NCI-H524 (cell line): ENCODE measurements around the gene FGF14.

ENCODE experiments used
- DNase-seq, 2 experiments: peaks; one replicate each; lab custom pipeline; 2025; lab: John Stamatoyannopoulos, UW

Gene FGF14

GRCh38 chr13:101728021-101728420 lies 673.8 kb downstream of the FGF14 start:
- DNase-seq: no peak

GRCh38 chr13:101727118-101727517 lies 674.7 kb downstream of the FGF14 start:
- no peak for DNase-seq

- DNase-seq: no peak
These were observed 675.2 kb downstream of the FGF14 start for GRCh38 chr13:101726681-101727080.

- no peak for DNase-seq
These were observed 683.4 kb downstream of the FGF14 start for GRCh38 chr13:101718496-101718895.

GRCh38 chr13:101717353-101717752 lies 684.5 kb downstream of the FGF14 start:
- DNase-seq: no peak

GRCh38 chr13:101714195-101714594 lies 687.7 kb downstream of the FGF14 start:
- DNase-seq: no peak

GRCh38 chr13:101712026-101712348 lies 689.9 kb downstream of the FGF14 start:
- DNase-seq: no peak

- peak; percentile 12 to 64 for DNase-seq
These were observed 690.4 kb downstream of the FGF14 start for GRCh38 chr13:101711307-101712025.

- DNase-seq: no peak
These were observed 691.9 kb downstream of the FGF14 start for GRCh38 chr13:101709952-101710351.

- no peak for DNase-seq
These were observed 693.7 kb downstream of the FGF14 start for GRCh38 chr13:101708115-101708514.

GRCh38 chr13:101707659-101708058 lies 694.2 kb downstream of the FGF14 start:
- DNase-seq: no peak

- no peak for DNase-seq
These were observed 695.2 kb downstream of the FGF14 start for GRCh38 chr13:101706651-101707050.

GRCh38 chr13:101703838-101704237 lies 698.0 kb downstream of the FGF14 start:
- DNase-seq: no peak

GRCh38 chr13:101703081-101703480 lies 698.8 kb downstream of the FGF14 start:
- DNase-seq: no peak

- no peak for DNase-seq
These were observed 701.2 kb downstream of the FGF14 start for GRCh38 chr13:101700598-101700997.

- no peak for DNase-seq
These were observed 703.4 kb downstream of the FGF14 start for GRCh38 chr13:101698400-101698799.

GRCh38 chr13:101697745-101698144 lies 704.1 kb downstream of the FGF14 start:
- DNase-seq: no peak

GRCh38 chr13:101695870-101696516 lies 705.9 kb downstream of the FGF14 start:
- no peak for DNase-seq

- no peak for DNase-seq
These were observed 710.4 kb downstream of the FGF14 start for GRCh38 chr13:101691341-101691860.

- DNase-seq: no peak
These were observed 711.0 kb downstream of the FGF14 start for GRCh38 chr13:101690871-101691270.

GRCh38 chr13:101686003-101686402 lies 715.8 kb downstream of the FGF14 start:
- no peak for DNase-seq

- DNase-seq: no peak
These were observed 720.0 kb downstream of the FGF14 start for GRCh38 chr13:101681834-101682233.

GRCh38 chr13:101673360-101674105 lies 728.3 kb downstream of the FGF14 start:
- DNase-seq: no peak
